ENCODE data around the gene CDK15.

The CDK15 gene

DNA sequence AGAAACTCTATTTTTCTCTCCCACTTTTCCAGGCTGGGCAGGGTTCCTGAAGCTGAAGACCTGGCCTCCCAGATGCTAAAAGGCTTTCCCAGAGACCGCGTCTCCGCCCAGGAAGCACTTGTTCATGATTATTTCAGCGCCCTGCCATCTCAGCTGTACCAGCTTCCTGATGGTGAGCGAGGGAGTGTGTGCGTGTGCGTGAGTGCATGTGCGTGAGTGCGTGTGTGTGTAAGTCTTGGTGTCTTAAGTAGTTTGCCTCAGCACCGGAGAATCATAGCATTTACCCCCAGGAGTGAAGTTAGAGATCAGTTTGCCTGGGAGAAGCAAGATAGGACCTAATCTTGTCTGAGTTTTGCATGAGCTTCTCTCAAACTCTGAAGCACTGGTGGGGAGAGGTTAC is 73.7 kb downstream of the CDK15 start:
- no peak for DNase-seq

DNA sequence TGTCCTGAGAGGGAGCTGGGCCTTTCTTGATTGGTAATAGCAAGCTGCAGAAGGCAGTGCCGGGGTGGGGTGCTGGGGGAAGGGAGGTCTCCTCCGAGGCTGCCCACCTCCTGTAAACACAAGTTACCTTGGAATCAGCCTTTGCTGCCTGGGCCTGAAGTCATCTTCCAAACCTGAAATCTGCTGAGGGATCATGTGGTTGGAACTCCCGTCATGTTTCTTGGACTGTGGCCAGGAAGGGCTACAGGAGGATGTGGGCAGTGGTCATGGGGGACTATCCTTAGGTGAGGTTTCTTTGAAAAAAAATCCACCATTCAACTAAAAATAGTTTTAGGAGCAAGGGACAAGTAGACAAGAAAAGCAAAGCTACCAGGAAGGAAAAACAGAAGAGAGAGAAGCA is 74.2 kb downstream of the CDK15 start:
- no peak for DNase-seq

- DNase-seq, result no peak
These were observed 74.8 kb downstream of the CDK15 start for GRCh38 chr2:201880993-201881611.

GRCh38 chr2:201881741-201882140 is 75.4 kb downstream of the CDK15 start:
- no peak for DNase-seq

- no peak for DNase-seq
These were observed 76.2 kb downstream of the CDK15 start for GRCh38 chr2:201882353-201883090.

DNA sequence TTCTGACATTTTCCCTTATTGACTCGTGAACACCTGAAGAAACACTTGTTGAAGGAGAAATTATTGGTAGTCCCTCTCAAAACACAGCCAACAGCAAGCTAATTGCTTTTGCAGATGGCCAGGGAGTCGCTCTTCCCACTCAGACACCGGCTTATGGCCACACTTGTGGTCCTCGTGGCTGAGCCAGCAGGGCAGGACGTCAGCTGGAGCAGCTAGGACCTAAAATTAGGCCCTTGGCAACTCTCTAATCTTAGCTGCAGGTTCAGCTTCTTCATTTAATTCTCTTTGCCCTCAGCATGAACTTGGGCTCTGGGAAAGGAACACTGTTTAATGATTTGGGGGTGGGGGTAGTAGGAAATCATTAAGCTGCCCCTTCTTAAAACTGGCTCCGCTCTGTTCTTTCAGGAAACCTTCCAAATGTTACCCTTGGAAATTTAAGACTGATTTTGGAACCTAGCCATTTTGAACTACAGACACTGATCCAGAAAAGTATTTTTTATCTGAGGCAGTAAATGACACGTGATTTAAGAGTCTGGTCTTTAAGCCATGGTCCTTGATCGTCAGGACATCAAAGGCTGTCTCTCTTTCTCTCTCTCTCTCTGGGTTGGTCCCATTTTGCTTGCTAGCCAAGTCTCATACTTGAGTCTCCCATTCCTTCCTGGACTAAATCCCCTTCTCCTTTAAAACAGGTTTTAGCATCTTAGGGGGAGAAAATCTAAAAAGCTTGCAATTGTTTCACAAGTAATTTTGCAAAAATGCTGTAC is 77.5 kb downstream of the CDK15 start:
- no peak for DNase-seq

- no peak for DNase-seq
These were observed 80.2 kb downstream of the CDK15 start for GRCh38 chr2:201886504-201886903.

DNA sequence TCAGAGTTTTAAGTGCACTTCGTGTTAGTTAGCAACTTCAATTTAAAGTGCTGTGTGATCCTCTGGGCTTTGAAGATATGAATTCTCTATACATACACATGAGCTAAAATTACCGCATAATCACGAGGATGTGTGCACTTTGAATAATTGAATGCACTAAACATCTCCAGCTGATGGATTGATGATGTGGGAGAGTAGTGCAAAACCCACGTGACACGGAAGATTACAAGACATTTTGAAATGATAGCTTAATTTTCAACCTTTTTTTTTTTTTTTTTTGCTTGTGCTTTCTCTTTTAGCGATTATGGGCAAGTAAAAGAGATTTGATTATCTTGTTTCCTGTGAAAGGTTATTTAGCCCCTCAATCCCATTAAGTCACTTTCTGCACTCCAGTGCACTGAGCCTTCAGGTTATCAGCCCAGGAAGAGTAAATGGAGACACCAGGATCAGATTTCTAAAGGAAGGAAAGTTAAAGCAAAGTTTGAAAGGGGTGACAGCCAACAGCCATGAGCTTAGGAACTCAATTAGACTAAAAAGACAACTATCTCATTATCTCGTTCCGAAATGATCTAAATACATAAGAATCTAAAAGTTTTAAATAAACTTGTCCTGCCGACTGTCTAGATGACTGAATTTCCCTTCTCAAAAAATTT is 81.6 kb downstream of the CDK15 start:
- no peak for DNase-seq

DNA sequence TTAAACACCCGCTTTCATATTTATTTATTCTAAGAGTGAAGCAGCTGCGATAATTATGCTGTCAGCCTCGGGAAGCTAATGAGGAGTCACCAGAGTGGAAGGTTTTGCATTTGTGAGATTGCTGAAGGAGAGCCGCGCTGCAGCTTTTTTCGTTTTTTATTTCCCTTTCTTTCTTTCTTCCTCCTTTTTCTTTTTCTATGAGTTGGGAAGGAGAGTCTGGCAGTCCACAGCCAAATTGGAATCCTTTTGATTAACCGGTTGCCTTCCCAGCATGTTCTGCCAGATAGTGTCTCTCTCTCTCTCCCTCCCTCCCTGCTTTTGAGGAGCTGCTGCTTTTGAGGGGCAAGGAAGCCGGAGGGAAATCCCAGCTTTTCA is 82.1 kb downstream of the CDK15 start:
- no peak for DNase-seq

DNA sequence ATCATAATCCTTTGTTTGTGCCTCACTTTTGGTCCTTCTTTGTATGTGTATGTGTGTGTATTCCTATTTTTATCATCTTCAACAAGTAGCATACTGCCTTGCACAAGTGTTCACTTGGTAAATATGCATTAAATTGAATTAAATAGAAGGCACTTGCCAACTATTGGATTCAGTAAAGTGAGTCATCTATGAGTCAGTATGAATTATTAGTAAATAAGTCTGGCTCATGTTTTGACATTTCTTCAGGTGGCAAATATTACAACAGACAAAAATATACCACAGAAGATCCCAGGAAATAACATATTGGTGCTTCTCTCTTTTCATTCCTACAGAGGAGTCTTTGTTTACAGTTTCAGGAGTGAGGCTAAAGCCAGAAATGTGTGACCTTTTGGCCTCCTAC is 84.1 kb downstream of the CDK15 start:
- DNase-seq, result no peak

DNA sequence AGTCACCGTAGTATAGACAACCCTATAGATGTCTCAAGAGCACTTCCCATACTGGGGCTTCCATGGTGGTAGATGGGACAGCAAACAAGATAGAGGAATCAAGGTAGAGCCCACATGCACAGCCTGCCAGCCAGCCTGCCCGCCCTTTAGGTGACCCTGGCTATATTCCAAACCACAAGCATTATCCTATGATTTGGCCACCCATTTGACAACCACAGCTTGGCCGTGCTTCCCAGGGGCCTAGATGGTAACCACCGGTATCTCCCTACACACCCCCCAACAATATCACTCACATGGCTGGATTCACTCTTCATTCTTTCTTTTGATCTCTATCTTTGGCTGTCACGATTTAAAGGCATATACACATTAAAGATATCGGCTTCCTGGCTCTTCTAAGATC is 85.3 kb downstream of the CDK15 start:
- no peak for DNase-seq

DNA sequence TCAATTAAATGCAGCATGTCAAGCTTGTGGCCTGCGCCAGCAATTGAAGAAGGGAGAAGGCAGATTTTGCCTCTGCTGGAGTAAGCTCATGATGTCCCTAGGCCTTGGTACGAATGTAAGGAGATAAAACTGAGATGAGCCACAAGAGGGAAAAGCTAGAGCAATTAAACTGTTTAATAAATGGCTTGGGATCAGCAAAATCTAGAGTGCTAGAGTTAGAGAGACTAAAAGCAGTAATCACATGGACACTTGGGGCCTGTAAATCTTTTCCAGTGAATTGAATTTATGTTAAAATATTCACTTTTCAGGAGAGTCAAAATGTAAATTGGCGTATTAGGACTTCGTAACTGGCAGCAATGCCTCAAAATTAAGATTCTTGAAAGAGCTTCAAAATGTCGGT is 86.2 kb downstream of the CDK15 start:
- DNase-seq, result no peak

GRCh38 chr2:201900362-201900761 is 94.0 kb downstream of the CDK15 start:
- DNase-seq, result no peak

GRCh38 chr2:201901786-201902185 is 95.4 kb downstream of the CDK15 start:
- DNase-seq, result no peak

- no peak for DNase-seq
These were observed 98.4 kb downstream of the CDK15 start for GRCh38 chr2:201904538-201905420.

- no peak for DNase-seq
These were observed 100.6 kb downstream of the CDK15 start for GRCh38 chr2:201906777-201907562.

DNA sequence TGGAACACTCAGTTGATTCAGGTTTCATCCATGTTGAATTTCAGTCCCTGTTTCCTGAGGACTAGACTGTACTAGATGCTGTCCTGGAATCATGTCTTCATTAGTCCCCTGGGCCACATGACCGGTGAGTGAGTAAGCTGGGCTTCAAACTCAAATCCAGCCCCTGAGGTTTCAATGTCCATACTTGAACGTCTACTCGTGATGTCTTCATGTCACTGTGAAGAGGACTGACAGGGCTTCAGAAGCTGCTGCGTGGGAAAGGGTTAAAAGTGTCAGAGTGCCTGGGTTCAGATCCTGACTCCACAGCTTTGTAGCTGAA is 101.2 kb downstream of the CDK15 start:
- DNase-seq, result no peak

- DNase-seq, result no peak
These were observed 102.6 kb downstream of the CDK15 start for GRCh38 chr2:201908901-201909300.

DNA sequence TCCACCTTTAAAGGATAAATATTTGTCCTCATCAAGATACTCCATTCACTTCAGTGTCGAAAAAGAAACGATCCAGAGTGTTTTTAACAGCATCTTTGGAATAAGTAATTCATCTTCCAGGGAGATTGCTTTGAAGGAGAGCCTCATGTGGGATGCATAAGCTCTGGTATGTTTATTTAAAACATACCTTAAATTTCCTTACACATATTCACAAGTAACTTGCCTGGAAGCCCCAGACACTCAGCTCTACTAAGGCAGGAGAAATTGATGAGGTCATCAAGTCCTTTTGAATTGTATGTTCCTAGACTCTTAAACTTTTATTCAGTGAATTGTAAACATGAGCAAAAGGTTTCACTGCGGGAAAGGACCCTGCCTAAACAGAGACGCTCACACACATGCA is 103.0 kb downstream of the CDK15 start:
- DNase-seq, result no peak

DNA sequence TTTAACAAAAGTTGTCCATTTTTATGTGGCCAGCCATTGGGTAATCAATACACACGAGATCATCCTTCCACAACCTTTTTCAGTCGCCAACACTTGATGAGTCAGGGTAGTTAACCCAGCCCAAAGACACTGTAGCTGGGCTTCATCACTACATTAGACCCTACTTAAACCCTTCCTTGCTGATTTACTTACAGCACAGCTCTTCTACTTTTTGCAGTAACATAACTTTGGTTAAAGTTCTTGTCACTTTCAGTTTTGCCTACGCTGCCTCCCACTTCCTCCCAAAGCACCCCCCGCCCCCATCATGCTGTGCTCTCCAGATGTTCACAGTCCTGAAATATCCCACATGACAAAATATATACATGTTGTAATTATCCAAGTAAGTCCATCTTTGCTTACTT is 103.6 kb downstream of the CDK15 start:
- DNase-seq, result no peak

- DNase-seq, result no peak
These were observed 105.0 kb downstream of the CDK15 start for GRCh38 chr2:201911372-201911771.

GRCh38 chr2:201913201-201913600 is 106.9 kb downstream of the CDK15 start:
- DNase-seq, result no peak

All from activated CD8-positive, alpha-beta memory T cell treated with anti-CD3 and anti-CD28 coated beads, Interleukin-2, amount 50 U/mL, for 48 hours (primary cell).